KMS-11 (cell line): ENCODE results near the gene SCO1.

ENCODE experiments used
- H2AFZ ChIP-seq: fragments of 200-600 bp; sonication (generic); 2 replicates; pipeline ENCODE4 v1.6.1; 2016; ENCODE audit warnings: antibody characterized with exemption, mixed run types, low read depth
- H3K27ac ChIP-seq: fragments of 200-600 bp; sonication (generic); 2 replicates; pipeline ENCODE4 v1.6.1; 2016; ENCODE audit warnings: mild to moderate bottlenecking, mixed run types
- H3K27me3 ChIP-seq: fragments of 200-600 bp; sonication (generic); 2 replicates; pipeline ENCODE4 v1.6.1; 2017; ENCODE audit warnings: mild to moderate bottlenecking, low read depth, mixed run types, moderate library complexity; ENCODE audit not compliant: insufficient read depth
- H3K36me3 ChIP-seq: fragments of 200-600 bp; sonication (generic); 2 replicates; pipeline ENCODE4 v1.6.1; 2017; ENCODE audit warnings: mild to moderate bottlenecking, mixed run types; ENCODE audit not compliant: insufficient read depth
- H3K4me1 ChIP-seq: fragments of 200-600 bp; sonication (generic); 2 replicates; pipeline ENCODE4 v1.6.1; 2016; ENCODE audit warnings: mild to moderate bottlenecking, low read depth, mixed run types; ENCODE audit not compliant: poor library complexity, severe bottlenecking
- H3K4me2 ChIP-seq: fragments of 200-600 bp; sonication (generic); 2 replicates; pipeline ENCODE4 v1.7.0; 2016; ENCODE audit warnings: mild to moderate bottlenecking, mixed run types
- H3K4me3 ChIP-seq: fragments of 200-600 bp; sonication (generic); IDR thresholded peaks from 2 replicates; pipeline ENCODE4 v1.6.1; 2017; ENCODE audit warnings: low read depth, low read length, mixed read lengths; ENCODE audit not compliant: insufficient read depth
- H3K79me2 ChIP-seq: fragments of 200-600 bp; sonication (generic); 2 replicates; pipeline ENCODE4 v1.6.1; 2016; ENCODE audit warnings: low read depth, mixed run types; ENCODE audit not compliant: insufficient read depth
- H3K9ac ChIP-seq: fragments of 200-600 bp; sonication (generic); 2 replicates; pipeline ENCODE4 v1.6.1; 2016; ENCODE audit warnings: mild to moderate bottlenecking, mixed run types
- H4K20me1 ChIP-seq: fragments of 200-600 bp; sonication (generic); 2 replicates; pipeline ENCODE4 v1.6.1; 2016; ENCODE audit warnings: mild to moderate bottlenecking, mixed run types; ENCODE audit not compliant: insufficient read depth
- TF ChIP-seq, protein P1 (sequence below): fragments of 200-600 bp; sonication (generic); conservative IDR thresholded peaks from 2 replicates; pipeline ENCODE4 v1.6.1; 2017; ENCODE audit warnings: low read depth, mild to moderate bottlenecking, antibody characterized with exemption, low read length, moderate library complexity, mixed read lengths

SCO1 gene

DNA sequence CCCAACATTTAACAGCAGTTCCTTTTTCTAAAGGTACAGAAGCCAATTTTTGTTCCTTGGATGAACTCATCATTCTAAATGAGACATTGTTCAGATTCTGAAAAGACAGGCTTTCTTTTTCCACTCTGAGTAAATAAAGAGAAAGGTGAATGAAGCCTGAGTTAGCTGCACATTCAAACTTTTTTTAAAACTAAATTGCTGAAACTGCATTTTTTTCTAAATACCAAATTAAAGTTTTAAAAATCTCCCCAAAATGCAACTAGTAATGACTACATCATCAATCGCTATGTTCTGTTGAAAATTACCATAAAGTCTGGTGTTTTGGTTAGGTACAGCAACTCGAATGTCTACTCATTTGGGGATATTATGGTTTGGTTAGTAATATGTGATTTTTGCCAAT is 9.8 kb downstream of the SCO1 start:
- Histone ChIP-seq H3K27ac (no peak overlapping the region), H3K4me2 (no peak overlapping the region), H3K79me2 (no peaks in the 10 kb centered on the region), H2AFZ (no peak overlapping the region), H3K27me3 (no peaks in the 10 kb centered on the region), H4K20me1 (no peaks in the 10 kb centered on the region), H3K4me3 (no peak overlapping the region), H3K9ac (no peak overlapping the region), H3K36me3 (no peaks in the 10 kb centered on the region), H3K4me1 (no peaks in the 10 kb centered on the region)
- TF ChIP-seq, protein P1, sequence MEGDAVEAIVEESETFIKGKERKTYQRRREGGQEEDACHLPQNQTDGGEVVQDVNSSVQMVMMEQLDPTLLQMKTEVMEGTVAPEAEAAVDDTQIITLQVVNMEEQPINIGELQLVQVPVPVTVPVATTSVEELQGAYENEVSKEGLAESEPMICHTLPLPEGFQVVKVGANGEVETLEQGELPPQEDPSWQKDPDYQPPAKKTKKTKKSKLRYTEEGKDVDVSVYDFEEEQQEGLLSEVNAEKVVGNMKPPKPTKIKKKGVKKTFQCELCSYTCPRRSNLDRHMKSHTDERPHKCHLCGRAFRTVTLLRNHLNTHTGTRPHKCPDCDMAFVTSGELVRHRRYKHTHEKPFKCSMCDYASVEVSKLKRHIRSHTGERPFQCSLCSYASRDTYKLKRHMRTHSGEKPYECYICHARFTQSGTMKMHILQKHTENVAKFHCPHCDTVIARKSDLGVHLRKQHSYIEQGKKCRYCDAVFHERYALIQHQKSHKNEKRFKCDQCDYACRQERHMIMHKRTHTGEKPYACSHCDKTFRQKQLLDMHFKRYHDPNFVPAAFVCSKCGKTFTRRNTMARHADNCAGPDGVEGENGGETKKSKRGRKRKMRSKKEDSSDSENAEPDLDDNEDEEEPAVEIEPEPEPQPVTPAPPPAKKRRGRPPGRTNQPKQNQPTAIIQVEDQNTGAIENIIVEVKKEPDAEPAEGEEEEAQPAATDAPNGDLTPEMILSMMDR, result no peak

DNA sequence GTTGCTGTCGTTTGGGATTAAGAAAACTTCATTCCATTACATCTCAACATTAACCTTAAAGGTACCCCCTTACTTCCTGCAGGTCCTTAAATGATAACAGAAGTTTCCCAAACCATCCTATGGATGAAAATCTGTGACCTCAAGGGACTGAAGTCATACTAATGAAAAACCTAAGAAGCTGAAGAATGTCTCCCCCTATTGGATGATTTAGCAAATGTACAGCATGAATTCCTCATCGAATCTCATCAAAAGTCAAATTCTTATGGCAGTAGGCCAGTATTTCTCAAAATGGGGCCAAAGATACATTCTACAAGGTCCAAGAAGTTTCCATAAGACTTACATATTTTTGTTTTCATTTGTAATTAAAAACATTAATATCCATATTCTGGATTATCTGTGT is 13.5 kb downstream of the SCO1 start:
- Histone ChIP-seq H3K79me2 (no peaks in the 10 kb centered on the region), H3K4me1 (no peaks in the 10 kb centered on the region), H3K4me3 (no peak overlapping the region), H4K20me1 (no peaks in the 10 kb centered on the region), H3K36me3 (no peaks in the 10 kb centered on the region), H3K27me3 (no peaks in the 10 kb centered on the region), H3K9ac (no peak overlapping the region), H3K4me2 (no peak overlapping the region), H3K27ac (no peak overlapping the region), H2AFZ (no peak overlapping the region)
- TF ChIP-seq, protein P1, result no peak; the same call in 1 of the 2 replicates

DNA sequence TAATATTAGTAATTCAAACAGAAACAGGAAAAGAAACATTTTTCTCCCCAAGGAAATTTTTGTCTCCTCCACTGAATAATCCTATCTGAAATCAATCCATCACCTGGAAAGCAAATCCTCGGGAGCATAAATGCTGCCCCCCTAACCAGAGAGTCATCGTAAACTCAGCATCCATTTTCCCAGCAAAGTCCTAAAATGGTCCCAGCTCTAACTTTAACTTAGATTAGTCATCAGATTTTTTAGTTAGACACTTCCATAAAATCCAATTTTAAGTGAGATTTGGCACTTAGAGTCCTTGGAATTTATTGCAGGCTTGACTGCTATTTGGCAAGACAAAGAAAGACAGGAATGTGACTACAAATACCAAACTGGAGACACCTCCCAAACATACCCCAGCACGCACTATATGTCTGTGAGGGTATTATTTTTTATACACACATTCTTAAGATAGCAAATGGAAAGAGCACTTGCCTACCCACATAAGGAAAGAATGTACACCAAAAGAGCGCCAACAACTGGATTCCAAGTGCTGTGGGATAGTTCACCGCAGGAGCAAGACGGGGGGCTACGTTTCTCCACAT is 15.4 kb downstream of the SCO1 start:
- TF ChIP-seq, protein P1, result no peak
- Histone ChIP-seq H3K4me1 (no peaks in the 10 kb centered on the region), H3K27me3 (no peaks in the 10 kb centered on the region), H3K9ac (no peak overlapping the region), H3K36me3 (no peaks in the 10 kb centered on the region), H2AFZ (no peak overlapping the region), H4K20me1 (no peaks in the 10 kb centered on the region), H3K4me2 (no peak overlapping the region), H3K27ac (no peak overlapping the region), H3K4me3 (no peak overlapping the region), H3K79me2 (no peaks in the 10 kb centered on the region)

DNA sequence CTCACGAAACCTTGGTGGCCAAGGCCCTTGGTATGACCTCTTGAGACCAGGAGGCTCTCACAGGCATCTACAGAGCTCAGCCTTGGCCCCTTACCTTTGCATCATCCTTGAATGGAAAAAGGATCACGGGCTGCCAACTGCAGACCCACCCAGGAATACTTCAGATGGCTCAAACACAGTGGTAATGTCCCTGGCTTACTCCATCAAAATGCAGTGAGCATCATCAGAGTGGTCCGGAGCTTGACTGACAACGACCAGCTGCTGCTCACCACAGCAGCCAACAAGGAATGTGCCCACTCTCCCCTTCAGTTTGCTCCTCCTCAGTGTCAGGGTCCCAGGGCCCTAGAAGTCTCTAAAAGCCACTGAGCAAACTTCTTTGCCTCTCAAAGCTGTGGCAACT is 22.6 kb downstream of the SCO1 start:
- H3K4me3 ChIP-seq, result no peak overlapping the region
- no peak overlapping the region for H2AFZ ChIP-seq
- no peaks in the 10 kb centered on the region for H3K36me3 ChIP-seq
- H3K27ac ChIP-seq, result no peak overlapping the region
- H3K27me3 ChIP-seq, result no peaks in the 10 kb centered on the region
- H3K4me2 ChIP-seq, result no peak overlapping the region
- no peaks in the 10 kb centered on the region for H3K79me2 ChIP-seq
- no peaks in the 10 kb centered on the region for H4K20me1 ChIP-seq
- H3K4me1 ChIP-seq, result no peaks in the 10 kb centered on the region
- no peak overlapping the region for H3K9ac ChIP-seq
- TF ChIP-seq, protein P1, result no peak
